Parietal lobe (tissue), 1 donor: ENCODE results near the gene ZNF784. TPM values are rescaled to one million over a fixed set of nuclear protein-coding genes. Genes with fewer than 3 reads are reported as not detected.

Experiments
- total RNA-seq: library from RNA; depleted of rRNA; stranded (reverse); fragments of >200 nt; gene quantifications from one replicate; pipeline ENCODE4 v1.2.3, GENCODE V29; 2014

The ZNF784 gene, protein sequence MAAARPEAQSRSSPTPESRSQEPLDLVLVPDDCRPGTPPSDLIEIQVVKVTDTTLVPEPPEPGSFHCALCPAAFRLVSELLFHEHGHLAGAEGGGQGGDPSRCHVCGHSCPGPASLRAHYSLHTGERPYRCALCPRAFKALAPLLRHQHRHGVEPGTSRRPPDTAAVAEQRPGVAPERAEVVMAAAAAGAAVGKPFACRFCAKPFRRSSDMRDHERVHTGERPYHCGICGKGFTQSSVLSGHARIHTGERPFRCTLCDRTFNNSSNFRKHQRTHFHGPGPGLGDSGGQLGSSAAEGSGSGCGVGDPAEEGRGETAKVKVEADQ
- total RNA-seq, result 4.7 TPM

DNA sequence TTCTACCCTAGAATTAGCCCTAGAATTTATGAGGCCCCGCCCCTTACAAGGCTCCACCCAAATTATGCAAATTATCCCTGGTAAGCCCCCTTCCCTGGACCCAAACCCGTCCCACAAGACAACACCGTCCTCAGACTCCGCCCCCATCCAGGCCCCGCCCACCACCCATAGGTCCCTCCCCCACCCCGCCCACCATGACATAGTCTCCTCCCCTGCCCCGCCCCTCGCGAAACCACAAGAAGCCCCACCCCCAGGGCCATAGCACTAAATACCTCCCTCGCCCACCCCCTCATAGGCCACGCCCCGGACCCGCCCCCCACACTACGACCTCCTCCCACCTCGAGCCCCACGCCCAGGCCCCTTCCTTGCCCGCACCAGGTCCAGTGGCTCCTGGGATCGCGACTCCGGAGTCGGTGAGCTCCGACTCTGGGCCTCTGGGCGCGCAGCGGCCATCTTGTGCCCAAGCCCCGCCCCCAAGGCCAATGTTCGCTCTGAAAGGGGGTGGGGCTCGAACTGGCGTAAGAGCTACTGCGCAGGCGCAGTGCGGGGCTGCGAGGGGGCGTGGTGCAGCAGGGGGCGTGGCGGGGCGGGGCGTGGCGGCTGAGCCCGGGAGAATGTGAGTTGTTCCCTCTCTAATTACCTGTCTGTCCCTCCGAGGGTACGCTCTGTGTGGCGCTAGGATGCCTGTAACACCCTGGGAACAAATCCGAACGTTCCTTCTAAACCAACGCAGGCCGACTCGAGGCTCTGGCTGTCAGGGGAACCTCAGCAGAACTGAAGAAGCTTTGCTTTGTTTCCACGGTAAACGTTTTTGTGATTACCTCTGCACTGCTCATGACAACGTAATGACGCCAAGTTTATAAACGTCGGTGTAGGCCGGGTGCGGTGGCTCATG is at the start of gene ZNF784:
TSS of gene ZNF784 (minus strand) at position 458 of the 895 bp plus-strand sequence. CDS start at position 453, 5 bp downstream.

DNA sequence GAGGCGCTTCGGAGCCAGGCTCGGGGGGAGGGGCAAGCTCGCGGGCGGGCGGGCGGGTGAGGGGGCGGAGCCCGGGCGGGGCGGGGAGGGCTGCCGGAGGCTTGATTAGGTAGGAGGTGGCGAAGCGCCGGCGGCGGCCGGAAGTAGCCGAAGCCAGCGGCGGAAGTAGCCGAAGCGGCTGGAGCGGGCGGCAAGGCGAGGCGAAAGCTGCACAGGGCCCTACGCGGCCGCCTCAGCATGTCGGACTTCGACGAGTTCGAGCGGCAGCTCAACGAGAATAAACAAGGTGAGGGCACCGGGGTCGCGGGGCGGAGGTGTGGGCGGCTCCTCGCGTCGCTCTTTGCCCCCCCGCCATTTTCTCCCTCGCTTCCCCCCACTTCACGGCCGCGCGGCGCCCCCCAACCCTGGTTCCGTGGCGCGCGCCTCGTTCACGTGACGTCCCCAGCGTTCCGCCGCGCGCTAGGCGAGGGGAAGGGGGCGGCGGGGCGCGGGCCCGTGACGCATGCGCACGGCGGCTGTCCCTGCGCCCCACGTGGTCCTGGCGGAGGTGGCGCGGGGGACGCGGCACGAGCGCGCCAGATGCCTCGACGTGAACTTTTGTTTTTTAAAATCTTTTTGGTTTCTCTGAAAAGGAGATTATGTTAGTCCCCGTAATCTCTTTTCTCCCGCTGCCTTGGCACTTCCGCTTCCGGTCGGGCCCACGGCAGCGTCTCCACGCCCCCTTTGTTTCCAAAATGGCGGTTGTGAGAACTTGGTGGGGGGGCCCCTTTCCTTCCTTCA is 30.7 kb upstream of the ZNF784 start, which contains the start of gene U2AF2:
TSS of gene U2AF2 (plus strand) at position 168 of the 780 bp plus-strand sequence. CDS start at position 238, 70 bp downstream.

DNA sequence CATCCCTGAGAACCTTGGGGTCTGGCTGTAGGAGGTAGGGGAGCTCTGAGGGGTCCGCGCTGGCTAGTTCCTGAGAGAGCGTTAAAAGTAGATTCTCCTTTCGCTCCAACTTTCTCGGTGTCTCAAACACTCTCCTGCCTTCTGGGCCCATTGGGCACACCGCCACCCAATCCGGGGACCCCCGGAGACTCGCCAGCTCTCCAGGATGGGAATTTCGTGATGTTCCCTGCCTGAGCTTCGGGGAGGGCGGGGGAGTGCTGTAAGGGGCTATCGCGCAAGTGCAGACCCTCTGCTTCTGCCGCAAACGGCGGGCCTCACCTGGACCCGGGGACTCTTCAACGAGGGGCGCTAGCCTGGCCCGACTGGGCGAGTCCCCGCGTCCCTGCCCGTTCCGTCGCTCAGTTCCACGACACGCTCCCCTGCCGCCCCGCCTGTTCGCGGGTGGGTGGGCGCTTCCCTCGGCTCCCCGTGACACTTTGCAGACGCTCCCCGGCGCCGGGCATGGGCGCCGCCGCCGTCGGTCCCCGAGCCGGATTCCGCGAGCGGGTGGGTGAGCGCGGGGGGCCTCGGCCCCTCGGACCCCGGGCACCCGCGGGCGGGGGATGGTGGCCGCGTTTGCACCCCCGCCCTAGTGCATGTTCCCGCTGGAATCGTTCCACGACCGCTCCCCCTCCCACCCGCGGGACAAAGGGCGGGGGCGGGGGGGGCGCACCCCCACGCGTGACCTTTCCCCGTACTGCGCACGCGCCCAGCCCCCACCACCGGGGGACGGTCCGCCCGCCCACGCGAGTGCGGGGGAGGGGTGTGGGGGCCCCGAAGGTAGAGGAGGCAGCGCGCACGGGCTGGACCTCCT is 23.6 kb upstream of the ZNF784 start, which contains the start of gene CCDC106:
TSS of gene CCDC106 (plus strand) at position 481 of the 853 bp plus-strand sequence. CDS start 835 bp downstream, outside the sequence.

DNA sequence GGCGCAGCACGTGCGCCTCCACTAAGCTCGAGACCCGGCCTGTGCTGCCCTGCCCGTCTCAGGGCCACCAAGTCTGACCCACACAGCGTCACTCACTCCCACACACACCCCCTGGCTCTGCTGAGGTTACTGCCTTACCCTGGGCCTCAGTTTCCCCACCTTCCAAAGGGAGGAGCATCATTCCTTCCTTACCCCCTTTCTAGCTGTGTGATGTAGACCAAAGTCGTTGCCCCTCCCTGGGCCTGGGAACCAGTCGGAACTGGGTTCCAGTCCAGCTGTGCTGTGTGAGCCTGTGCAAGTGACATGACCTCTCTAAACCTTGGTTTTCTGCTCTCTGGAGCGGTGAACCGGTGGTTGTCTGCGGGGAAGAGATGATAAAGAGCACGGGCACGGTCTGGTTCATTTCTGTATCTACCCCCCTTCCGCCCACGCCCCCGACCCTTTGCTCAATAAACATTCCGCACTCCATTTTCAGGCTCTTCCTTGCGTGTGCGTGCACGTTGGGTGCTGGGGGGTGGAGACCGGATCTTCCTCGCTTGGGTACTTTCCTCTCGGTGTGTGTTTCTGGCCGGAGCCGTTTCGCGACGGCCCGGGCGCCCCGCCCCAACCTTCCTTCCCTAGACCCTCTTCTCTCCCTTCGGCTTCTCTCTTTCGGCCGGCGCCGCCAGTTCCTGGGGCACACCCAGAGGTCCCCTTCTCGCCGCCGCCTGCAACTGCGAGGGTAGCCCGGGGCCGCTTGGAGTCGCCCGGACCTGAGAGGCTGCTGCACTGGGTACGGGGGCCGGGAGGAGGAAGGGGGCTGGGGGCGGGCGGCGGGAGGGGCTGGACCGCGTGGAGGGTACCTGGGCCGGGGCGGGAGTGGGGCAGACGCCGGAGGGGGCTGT is 18.9 kb upstream of the ZNF784 start, which contains the start of gene ZNF581:
TSS of gene ZNF581 (plus strand) at position 647 of the 884 bp plus-strand sequence. CDS start 923 bp downstream, outside the sequence.

DNA sequence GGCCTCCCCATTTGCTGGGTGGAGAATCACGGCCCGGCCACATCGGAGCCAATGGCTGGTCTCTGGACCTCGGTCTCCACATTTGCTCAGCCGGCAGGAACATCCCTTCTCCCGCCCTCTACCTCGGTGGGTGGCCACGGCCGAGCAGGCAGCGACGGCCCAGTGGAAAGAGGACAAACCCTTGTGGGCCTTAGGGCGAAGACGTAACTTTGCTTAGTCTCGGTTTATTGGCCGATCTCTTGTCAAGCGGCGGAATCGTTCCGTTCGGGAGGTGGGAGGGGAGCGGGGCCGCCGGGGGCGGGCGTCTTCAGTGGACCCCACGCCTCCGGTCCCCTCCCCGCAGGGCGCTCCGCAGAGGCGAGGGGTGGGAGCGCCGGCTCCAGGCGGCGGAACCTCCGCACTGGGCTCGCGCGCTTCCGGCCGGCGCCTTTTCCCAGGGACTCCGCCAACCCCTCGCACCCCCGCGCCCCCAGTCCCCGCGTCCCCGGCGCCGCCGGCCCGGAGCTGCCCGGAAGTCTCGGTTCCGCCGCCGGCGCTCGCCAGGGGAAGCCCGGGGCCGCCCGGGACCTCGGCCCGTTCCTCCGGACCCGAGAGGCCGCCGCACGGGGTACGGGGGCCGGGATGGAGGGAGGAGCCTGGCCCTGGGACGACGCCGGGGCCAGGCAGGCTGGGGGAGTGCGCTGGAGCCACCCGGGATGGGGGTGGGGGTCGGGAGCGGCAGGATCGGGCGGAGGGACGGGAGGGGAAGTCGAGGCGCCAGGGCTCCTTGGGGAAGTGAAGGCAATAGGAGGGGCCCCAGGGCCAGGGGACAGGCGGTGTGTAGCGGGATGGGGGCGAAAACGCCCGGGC is 16.4 kb upstream of the ZNF784 start, which contains the start of gene ZNF580:
TSS of gene ZNF580 (plus strand) at position 426 of the 849 bp plus-strand sequence. CDS start 1,507 bp downstream, outside the sequence.

DNA sequence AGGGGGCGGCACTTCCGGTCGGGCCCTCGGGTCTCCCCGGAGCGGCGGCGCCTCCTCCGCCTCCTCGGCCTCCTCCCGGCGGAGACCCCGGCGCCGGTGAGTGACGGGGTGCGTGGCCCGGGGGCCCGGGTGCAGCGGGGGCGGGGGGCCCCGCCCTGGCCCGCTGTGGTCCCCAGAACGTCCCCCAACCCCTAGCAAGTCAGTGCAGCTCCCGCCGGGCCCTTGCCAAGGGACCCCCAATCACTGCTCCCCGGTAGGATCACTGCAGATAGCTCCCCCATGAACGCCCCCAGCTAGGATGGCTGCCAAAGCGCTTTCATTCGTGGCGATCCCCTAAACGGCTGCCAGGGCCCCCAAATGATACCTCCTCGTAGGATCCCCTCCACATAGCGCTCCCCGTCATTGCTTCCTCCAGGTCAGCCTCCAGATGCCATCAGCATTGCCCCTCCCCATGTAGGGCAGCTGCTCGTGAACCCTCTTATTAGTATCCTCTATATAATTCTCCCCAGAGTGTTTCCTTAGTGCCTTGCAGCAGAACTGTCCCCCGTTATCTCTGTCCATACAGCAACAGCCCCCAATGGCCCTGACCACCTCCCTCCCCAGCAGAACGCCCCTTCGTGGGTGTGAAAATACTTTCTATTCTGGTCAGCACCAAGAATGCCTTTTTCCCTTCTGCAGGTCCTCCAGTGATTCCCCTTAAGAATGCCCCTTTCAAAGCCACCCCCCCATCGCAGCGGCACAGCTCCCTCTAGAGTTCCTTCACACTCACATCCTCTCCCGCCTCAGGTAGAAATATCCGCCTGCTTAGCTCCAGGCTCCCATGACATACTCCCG is 18.5 kb downstream of the ZNF784 start, which contains the start of gene ZNF865:
TSS of gene ZNF865 (plus strand) at position 11 of the 834 bp plus-strand sequence. CDS start 7,972 bp downstream, outside the sequence.

DNA sequence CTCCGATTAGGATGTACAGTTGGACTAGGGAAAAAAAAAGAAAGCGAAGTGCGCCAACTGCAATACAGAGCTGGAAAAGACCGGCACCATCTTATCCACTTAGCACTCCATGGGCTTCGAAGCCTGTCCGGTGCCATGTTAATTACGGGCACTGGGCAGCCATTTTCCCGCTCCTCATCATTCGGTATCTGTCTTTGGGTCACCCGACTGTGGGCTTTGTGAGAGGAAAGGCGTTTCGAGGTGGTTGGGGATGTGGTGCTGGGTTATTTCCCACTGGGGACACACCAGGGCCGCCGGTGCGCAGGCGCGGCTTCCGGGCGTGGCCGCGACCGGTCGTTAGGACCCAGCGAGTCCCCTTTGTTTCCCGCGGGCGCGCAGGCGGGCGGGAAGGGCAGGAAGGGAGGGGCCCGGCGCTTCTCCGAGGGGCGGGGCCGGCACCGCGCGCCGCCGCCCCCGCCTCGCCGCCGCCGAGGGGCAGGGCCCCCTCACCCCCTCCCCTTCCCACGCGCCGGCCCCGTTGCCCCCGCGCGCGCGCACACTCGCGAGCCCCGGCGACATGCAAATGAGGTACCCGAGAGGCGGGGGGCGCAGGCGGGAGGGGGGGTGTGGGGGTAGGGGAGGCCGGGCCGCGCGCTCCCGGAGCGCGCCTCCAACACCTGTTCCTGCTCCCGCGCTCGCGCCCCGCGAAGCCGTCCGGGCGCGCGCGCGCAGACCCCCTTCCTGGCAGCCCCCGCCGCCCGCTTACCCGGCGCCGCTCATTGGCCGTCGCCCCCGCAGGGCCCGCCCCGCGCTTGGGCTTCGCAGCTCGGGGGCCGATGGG is 24.3 kb downstream of the ZNF784 start, which contains the start of gene ZNF524:
TSS of gene ZNF524 (plus strand) at position 447 of the 820 bp plus-strand sequence. CDS start 1,825 bp downstream, outside the sequence.

DNA sequence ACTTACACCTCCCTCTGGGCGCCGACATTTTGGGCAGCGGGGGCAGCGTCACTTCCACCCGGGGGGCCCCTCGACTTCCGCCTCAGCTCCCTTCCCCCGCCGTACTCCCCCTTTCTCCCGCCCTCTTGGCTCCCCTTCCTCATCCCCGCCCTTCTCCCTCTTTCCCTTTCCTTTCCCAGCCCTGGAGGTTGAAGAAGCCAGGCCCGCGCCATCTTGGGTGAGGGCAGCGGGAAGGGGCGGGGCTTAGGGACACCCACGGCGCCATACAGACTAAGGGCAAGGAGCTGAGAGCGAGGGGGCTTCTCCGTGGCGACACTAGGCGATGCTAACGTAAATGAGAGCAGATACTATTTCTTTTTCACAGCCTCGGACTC is 24.9 kb downstream of the ZNF784 start, which contains the start of gene FIZ1:
TSS of gene FIZ1 (minus strand) at position 50 of the 374 bp plus-strand sequence. CDS start 1,652 bp downstream, outside the sequence.

DNA sequence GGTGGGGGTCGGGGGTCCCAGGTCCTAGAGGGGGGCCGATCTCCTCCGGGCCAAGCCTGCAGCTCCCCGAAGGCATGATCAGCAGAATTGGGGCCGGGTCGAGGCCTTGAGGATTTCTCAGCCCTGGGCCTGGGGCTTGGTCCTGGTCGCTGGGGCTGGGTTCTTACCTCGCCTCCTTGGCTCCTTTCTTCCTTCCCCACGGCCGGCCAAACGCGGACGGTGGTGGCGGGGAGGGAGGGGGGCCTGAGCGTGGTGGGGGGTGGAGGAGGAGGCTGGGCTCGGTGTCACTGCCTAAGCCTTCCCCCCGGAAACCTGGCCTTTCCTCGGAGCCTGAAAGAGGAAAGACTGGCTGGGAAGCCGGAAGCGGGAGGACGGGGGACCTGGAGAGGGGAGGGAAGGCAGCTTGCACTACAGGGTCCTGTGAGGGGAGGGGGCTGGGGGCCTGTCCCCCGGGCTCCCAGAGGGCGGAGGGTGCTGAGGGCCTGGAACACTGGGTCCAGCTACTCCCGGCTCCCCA is 43.7 kb downstream of the ZNF784 start, which contains the start of gene ZNF579:
TSS of gene ZNF579 (minus strand) at position 221 of the 517 bp plus-strand sequence. CDS start 1,209 bp downstream, outside the sequence.

Other genes with a start within 250 kb of the ZNF784 start
- gene TMEM190, start 247.7 kb downstream of the ZNF784 start, total RNA-seq, result not detected
- not detected for gene TMEM238, start 240.3 kb downstream of the ZNF784 start, total RNA-seq
- gene RPL28, start 238.6 kb downstream of the ZNF784 start, total RNA-seq, result 157 TPM
- gene UBE2S, start 216.8 kb downstream of the ZNF784 start, total RNA-seq, result 22.8 TPM
- gene SHISA7, start 181.3 kb downstream of the ZNF784 start, total RNA-seq, result 8.5 TPM
- gene ISOC2, start 162.9 kb downstream of the ZNF784 start, total RNA-seq, result 13.1 TPM
- not detected for gene C19orf85, start 159.8 kb downstream of the ZNF784 start, total RNA-seq
- 1.6 TPM for gene ZNF628, start 147.9 kb downstream of the ZNF784 start, total RNA-seq
- gene NAT14, start 139.4 kb downstream of the ZNF784 start, total RNA-seq, result 12.5 TPM
- 0.63 TPM for gene SSC5D, start 136.1 kb downstream of the ZNF784 start, total RNA-seq
- not detected for gene SBK2, start 87.4 kb downstream of the ZNF784 start, total RNA-seq
- not detected for gene SBK3, start 79.0 kb downstream of the ZNF784 start, total RNA-seq
- 2.8 TPM for gene ZNF579, start 43.7 kb downstream of the ZNF784 start, total RNA-seq
- 3.8 TPM for gene FIZ1, start 25.0 kb downstream of the ZNF784 start, total RNA-seq
- 4.7 TPM for gene ZNF524, start 24.3 kb downstream of the ZNF784 start, total RNA-seq
- gene ZNF865, start 18.9 kb downstream of the ZNF784 start, total RNA-seq, result 3.1 TPM
- gene ZNF580, start 16.4 kb upstream of the ZNF784 start, total RNA-seq, result 7.2 TPM
- gene ZNF581, start 19.1 kb upstream of the ZNF784 start, total RNA-seq, result 10.3 TPM
- gene CCDC106, start 23.6 kb upstream of the ZNF784 start, total RNA-seq, result 9.7 TPM
- 76.7 TPM for gene U2AF2, start 30.5 kb upstream of the ZNF784 start, total RNA-seq
- gene EPN1, start 50.7 kb upstream of the ZNF784 start, total RNA-seq, result 33.8 TPM
- not detected for gene NLRP9, start 113.8 kb upstream of the ZNF784 start, total RNA-seq
- not detected for gene RFPL4A, start 134.5 kb upstream of the ZNF784 start, total RNA-seq
- gene RFPL4AL1, start 144.6 kb upstream of the ZNF784 start, total RNA-seq, result not detected
- not detected for gene NLRP11, start 207.4 kb upstream of the ZNF784 start, total RNA-seq
- gene NLRP4, start 212.0 kb upstream of the ZNF784 start, total RNA-seq, result not detected